Psoas muscle (tissue), 8 donors: ENCODE data around the gene UPP1. TPM values are rescaled to one million over a fixed set of nuclear protein-coding genes. Genes with fewer than 3 reads are reported as not detected.

Experiments used
- ATAC-seq, 4 donors: fragments of 200-7000 bp; cut with Tn5 transposase; one replicate each; pipeline ENCODE4 v1.9.1; 2020; ENCODE audit warnings: moderate library complexity in 3 of 4, mild to moderate bottlenecking in 2 of 4
- DNase-seq, 2 donors: peaks; one replicate each; pipeline ENCODE4 v3.0.0-alpha.2; 2020
- H3K27ac ChIP-seq: fragments of 200-600 bp; one replicate; pipeline ENCODE4 v1.8.0; 2022
- H3K27me3 ChIP-seq, 3 donors: fragments of 200-600 bp in 1 of 3; one replicate each; pipeline versions ENCODE4 v1.6.1 to v1.8.0; 2013 to 2022; ENCODE audit warnings: low read length in 2 of 3, mild to moderate bottlenecking in 2 of 3, moderate library complexity in 1 of 3; ENCODE audit not compliant: insufficient read depth in 3 of 3
- H3K36me3 ChIP-seq, 2 donors: fragments of 200-600 bp in 1 of 2; one replicate each; pipeline versions ENCODE4 v1.6.1 to v1.8.0; 2013 to 2022; ENCODE audit warnings: low read depth in 1 of 2, mild to moderate bottlenecking in 1 of 2, moderate library complexity in 1 of 2; ENCODE audit not compliant: insufficient read depth in 1 of 2
- H3K4me1 ChIP-seq: fragments of 200-600 bp; one replicate; pipeline ENCODE4 v1.8.0; 2022
- H3K4me3 ChIP-seq: fragments of 200-600 bp; one replicate; pipeline ENCODE4 v1.8.0; 2022; ENCODE audit warnings: mild to moderate bottlenecking
- H3K9me3 ChIP-seq: fragments of 200-600 bp; one replicate; pipeline ENCODE4 v1.8.0; 2022
- WGBS, 3 donors: extraction: QIAGEN DNeasy Blood & Tissue Kit; methylation state at CpG; one replicate each; pipeline versions ENCODE4 v1.1.6 to v1.1.7; 2013; 5-methylcytosine and 5-hydroxymethylcytosine counted together
- intact Hi-C, 2 donors: fragments of 100-400 bp; cut with DNase I; formaldehyde crosslinking; loops; one replicate each; pipeline versions ENCODE4 v1.11.0 to v1.14.2; 2022
- polyA plus RNA-seq, 3 donors: library from polyadenylated mRNA; stranded (reverse); fragments of 200-250 nt; gene quantifications; one replicate each; pipeline ENCODE4 v1.2.3, GENCODE V29; 2013
- total RNA-seq, 4 donors: library from RNA; stranded (reverse); fragmentation: NEBNext Ultra II Directional in 2 of 4; extraction: Animal tissue kit (Norgen Biotek cat#: 25700) in 2 of 4; gene quantifications; one replicate each; pipeline versions ENCODE4 v1.2.1 to v1.2.4, GENCODE V29; 2021 to 2023
- TF ChIP-seq, protein P1 (sequence below): fragments of 200-600 bp; IDR thresholded peaks from one replicate; pipeline ENCODE4 v1.8.0; 2022; ENCODE audit warnings: antibody characterized with exemption
- donor health status: healthy with polysubstance abuse.
- donor health status: DM: no; HTN: no; CAD: no; lungs with moderate emphysema.
- donor health status: Bipolar disorder and iron deficiency.
- donor health status: healthy.
- donor health status: DM: yes; HTN: yes; CAD: no.
- donor health status: DM: no; HTN: no; CAD: no.
- donor health status: DM: no; HTN: no; CAD: no.
- donor health status: DM: yes; HTN: yes; CAD: no.

The UPP1 gene
- total and polyA plus RNA-seq, 7 donors, result 7.5 to 250 (median 11.9) TPM

DNA sequence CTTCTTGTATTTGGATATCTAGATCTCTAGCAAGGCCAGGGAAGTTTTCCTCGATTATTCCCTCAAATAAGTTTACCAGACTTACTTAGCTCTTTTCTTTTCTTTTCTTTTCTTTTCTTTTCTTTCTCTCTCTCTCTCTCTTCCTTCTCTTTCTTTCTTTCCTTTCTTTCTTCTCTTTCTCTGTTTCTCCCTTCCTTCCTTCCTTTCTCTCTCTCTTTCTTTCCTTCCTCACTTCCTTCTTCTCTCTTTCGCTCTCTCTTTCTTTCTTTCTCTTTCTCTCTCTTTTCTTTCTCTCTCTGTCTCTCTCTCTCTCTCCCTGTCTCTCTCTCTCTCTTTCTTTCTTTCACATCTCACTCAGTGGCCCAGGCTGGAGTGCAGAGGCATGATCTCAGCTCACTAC is 37.0 kb downstream of the UPP1 start:
- 79 to 93% (median 83%) methylated on average over 2 of the region's 2 CpGs for WGBS, 3 donors
- H3K4me1 ChIP-seq, result no peaks in the 10 kb centered on the region
- peaks cover 0 to 4% (median 0%) of the 10 kb centered on the region in 3 donors for H3K27me3 ChIP-seq
- H3K9me3 ChIP-seq, result no peaks in the 10 kb centered on the region
- no peak overlapping the region for H3K27ac ChIP-seq
- H3K4me3 ChIP-seq, result no peak overlapping the region
- ATAC-seq (no peak), DNase-seq (no peak)
- intact Hi-C loops, result no loop called here
- TF ChIP-seq, protein P1, sequence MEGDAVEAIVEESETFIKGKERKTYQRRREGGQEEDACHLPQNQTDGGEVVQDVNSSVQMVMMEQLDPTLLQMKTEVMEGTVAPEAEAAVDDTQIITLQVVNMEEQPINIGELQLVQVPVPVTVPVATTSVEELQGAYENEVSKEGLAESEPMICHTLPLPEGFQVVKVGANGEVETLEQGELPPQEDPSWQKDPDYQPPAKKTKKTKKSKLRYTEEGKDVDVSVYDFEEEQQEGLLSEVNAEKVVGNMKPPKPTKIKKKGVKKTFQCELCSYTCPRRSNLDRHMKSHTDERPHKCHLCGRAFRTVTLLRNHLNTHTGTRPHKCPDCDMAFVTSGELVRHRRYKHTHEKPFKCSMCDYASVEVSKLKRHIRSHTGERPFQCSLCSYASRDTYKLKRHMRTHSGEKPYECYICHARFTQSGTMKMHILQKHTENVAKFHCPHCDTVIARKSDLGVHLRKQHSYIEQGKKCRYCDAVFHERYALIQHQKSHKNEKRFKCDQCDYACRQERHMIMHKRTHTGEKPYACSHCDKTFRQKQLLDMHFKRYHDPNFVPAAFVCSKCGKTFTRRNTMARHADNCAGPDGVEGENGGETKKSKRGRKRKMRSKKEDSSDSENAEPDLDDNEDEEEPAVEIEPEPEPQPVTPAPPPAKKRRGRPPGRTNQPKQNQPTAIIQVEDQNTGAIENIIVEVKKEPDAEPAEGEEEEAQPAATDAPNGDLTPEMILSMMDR, result no peak
- H3K36me3 ChIP-seq, result no peaks in the 10 kb centered on the region

DNA sequence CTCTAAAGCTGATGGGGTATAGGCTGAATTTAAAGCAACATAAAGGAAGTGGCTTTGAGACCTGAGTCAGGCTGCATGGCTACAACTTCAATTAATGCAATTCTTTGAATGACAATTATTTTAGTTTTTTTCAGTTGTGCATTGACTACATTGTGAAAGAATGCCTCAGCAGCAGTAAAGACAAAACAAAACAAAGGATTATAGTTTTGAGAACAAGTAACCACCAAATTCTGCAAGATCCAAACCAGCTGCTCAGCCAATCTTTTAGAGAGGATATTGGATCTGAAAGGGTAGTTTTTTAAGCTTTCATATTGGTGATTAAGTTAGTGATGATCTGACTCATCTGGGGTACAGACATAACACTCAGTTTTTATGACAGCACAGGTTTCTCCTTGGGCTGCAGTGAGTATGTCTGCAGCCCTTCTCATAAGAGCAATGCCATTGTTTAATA is 41.6 kb downstream of the UPP1 start:
- TF ChIP-seq, protein P1, result no peak

DNA sequence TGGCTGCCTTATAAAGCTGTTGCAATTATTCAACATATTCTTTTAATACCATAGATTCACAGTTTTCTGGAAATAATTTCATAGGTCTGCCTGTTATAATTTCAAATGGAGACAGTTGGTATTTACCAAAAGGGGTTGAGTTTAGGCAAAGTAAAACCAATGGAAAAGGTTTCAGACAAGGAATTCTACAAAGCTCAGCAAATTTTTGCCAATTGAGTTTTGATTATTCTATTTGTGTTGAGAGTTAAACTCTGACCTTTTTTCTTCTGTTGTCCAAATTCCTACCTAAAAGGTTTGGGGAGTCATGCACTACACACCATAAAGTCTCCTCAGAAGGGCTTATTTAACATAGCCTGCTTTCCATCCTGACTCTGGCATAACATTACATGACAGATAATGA is 43.7 kb downstream of the UPP1 start:
- intact Hi-C loops, result no loop called here
- no peaks in the 10 kb centered on the region for H3K4me1 ChIP-seq
- H3K9me3 ChIP-seq, result no peaks in the 10 kb centered on the region
- DNase-seq (no peak), ATAC-seq (no peak)
- no peak overlapping the region for H3K4me3 ChIP-seq
- TF ChIP-seq, protein P1, result no peak
- H3K27me3 ChIP-seq, result peaks cover 0 to 4% (median 0%) of the 10 kb centered on the region in 3 donors
- H3K36me3 ChIP-seq, result no peaks in the 10 kb centered on the region
- H3K27ac ChIP-seq, result no peak overlapping the region

More for the DNA sequence above, 41.6 kb downstream of the UPP1 start:
- H3K4me1 ChIP-seq, result no peaks in the 10 kb centered on the region
- H3K9me3 ChIP-seq, result no peaks in the 10 kb centered on the region
- H3K4me3 ChIP-seq, result no peak overlapping the region
- H3K36me3 ChIP-seq, result no peaks in the 10 kb centered on the region
- intact Hi-C loops, result no loop called here
- peaks cover 0 to 4% (median 0%) of the 10 kb centered on the region in 3 donors for H3K27me3 ChIP-seq
- ATAC-seq (no peak), DNase-seq (no peak)
- no peak overlapping the region for H3K27ac ChIP-seq

DNA sequence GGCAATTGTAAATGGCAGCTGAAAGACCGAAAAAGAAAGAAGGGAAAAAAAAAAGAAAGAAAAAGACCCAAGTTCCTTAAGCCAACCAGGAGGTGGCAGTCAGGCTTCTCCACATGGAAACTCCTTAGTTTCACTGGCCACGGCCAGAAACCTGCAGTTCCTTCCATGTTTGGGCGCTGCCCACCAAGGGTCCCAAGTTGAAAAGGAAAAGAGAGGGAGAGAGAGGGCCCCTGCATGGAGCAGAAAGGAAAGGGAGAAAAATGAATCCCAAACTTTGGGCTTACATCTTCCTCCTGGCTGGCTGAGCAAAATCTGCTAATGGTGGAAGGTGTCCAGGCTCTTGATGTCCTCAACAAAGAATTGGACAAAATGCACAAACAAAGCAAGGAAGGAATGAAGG is 50.4 kb downstream of the UPP1 start:
- 53 to 76% (median 70%) methylated on average over 3 of the region's 3 CpGs for WGBS, 3 donors
- H3K4me3 ChIP-seq, result no peak overlapping the region
- no peaks in the 10 kb centered on the region for H3K27me3 ChIP-seq
- DNase-seq, result no peak
- H3K36me3 ChIP-seq, result no peaks in the 10 kb centered on the region
- intact Hi-C loops, result no loop called here
- ATAC-seq, result no peak
- no peaks in the 10 kb centered on the region for H3K4me1 ChIP-seq
- H3K9me3 ChIP-seq, result no peaks in the 10 kb centered on the region
- TF ChIP-seq, protein P1, result no peak
- no peak overlapping the region for H3K27ac ChIP-seq

DNA sequence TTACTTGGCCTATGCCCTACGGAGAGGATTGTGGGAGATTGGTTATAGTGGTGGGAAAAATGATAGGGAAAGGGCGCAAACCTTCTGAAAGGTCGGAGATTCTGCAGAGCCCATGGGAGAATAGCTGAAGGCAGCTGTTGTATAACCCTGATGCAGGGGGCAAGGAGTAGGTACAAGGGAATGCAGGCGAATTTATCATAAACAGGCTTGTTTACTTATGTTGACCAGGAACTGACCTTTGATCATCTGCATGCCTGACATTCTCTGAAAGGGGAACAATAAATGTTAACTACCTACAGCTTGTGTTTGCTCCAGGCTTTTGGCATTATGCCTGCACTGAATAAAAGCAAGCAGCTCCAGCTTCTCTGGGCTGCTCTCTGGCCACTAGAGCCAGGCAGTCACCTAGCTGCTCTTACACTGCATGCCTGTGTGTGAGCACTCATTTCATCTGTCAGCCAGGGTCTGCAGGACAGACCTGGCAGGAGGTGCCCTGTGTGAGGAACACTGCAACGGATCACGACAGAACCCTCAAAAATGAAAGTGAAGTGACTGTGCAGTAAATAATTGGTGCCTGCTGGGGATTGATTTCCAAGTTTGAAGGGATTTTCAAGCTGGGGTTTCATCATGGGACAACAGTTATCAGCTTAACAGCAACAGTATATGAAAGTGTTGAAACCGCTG is 51.1 kb downstream of the UPP1 start:
- DNase-seq (no peak), ATAC-seq (no peak)
- H3K4me3 ChIP-seq, result no peak overlapping the region
- H3K27me3 ChIP-seq, result no peaks in the 10 kb centered on the region
- intact Hi-C loops, result no loop called here
- H3K9me3 ChIP-seq, result no peaks in the 10 kb centered on the region
- WGBS, 3 donors, result 61 to 67% (median 65%) methylated on average over 7 of the region's 7 CpGs
- H3K27ac ChIP-seq, result no peak overlapping the region
- H3K4me1 ChIP-seq, result no peaks in the 10 kb centered on the region
- TF ChIP-seq, protein P1, result no peak
- no peaks in the 10 kb centered on the region for H3K36me3 ChIP-seq
